HG03460 (cell line): ENCODE measurements around the gene ZDHHC23.

Experiments
- ATAC-seq: cut with Tn5 transposase; IDR thresholded peaks from one replicate; pipeline ENCODE4 v1.9.1; 2021; ENCODE audit not compliant: unreplicated experiment

The ZDHHC23 gene, protein sequence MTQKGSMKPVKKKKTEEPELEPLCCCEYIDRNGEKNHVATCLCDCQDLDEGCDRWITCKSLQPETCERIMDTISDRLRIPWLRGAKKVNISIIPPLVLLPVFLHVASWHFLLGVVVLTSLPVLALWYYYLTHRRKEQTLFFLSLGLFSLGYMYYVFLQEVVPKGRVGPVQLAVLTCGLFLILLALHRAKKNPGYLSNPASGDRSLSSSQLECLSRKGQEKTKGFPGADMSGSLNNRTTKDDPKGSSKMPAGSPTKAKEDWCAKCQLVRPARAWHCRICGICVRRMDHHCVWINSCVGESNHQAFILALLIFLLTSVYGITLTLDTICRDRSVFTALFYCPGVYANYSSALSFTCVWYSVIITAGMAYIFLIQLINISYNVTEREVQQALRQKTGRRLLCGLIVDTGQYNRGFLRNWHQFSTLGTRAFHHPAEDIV

DNA sequence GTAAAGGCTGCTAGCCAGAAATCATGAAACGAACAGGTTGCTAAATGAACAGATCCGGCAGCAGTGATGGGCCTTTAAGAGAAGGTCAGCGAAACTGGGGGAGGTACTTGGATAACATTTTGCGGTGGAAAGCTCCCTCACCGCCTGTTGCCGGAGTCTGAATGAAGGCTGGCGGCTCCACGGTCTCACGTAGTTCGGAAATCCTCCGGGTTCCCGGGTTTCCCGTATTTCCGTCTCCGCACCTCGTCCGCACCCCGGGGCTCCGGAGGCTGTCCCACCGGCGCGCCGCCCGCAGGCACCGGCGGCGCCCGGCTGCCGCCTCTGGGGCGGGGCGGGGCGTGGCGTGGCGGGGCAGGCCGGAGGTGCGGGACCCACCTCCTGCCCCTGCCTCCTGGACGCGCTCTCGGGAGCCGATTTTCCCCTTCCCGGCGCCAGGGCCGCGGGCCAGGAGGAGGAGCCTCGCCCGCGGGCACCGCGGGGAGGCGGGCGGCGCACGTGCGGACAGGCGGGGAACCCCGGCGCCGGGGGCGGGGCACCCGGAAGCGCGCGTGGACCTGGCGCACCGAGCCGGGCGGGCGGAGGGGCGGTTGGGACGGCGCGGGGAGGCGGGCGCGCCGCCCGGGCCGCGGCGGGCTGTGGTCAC, at the start of gene ZDHHC23:
Gene ZDHHC23 (plus strand): TSS at position 642 of the 643 bp plus-strand sequence. CDS start 790 bp downstream, outside the sequence.
- ATAC-seq: peak; percentile 76

DNA sequence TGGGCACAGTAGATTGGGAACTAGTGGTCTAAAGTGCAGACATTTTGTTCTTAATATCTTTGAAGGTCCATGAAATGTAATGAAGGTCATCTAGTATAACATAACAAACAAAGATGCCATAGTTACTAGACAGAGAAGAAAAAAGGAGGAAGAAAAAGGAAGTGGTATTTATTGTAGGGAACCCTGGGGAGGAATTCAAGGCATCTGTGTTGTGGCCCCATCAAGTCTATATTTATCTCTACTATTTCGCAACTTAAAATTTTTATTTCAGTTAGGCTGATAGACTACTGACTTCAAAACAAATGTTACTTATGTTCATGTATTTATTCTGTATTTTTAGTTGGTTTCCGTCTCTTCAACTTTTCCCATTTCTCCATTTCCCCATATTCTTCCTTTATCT, 48.9 kb upstream of the ZDHHC23 start:
- no peak for ATAC-seq

DNA sequence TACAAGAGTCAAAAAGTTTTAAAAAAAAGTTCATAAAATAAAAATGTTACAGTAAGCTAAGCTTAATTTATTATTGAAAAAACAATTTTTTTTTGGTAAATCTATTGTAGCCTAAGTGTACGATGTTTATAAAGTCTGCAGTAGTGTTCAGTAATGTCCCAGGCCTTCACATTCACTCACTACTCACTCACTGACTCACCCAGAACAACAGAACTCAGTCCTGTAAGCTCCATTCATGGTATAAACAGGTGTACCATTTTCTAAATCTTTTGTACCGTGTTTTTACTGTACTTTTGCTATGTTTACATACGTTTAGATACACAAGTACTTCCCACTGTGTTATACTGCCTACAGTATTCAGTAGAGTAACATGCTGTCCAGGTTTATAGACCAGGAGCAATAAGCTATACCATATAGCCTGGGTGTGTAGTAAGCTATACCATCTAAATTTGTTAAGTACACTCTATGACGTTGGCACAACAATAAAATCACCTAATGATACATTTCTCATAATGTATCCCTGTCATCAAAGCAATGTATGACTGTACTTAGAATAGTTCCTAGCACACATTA, 41.2 kb upstream of the ZDHHC23 start:
- no peak for ATAC-seq

DNA sequence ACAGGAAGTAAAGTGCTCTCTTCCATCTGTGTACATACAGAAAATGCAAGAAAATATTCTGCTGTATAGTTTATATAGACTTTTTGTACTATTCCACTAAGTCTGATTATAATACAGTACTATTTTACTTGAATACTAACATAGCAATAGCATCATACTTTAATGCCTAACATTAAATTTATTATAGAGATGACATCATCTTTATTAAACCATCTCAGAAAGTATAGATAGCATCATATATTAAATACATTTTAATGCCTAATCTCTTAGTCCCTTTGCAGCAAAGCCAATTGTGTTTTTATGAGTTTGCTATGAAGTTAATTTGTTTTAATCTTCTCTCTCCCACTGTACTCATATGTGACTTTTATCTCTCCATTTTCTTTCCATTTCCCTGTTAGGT, 39.7 kb upstream of the ZDHHC23 start:
- no peak for ATAC-seq

DNA sequence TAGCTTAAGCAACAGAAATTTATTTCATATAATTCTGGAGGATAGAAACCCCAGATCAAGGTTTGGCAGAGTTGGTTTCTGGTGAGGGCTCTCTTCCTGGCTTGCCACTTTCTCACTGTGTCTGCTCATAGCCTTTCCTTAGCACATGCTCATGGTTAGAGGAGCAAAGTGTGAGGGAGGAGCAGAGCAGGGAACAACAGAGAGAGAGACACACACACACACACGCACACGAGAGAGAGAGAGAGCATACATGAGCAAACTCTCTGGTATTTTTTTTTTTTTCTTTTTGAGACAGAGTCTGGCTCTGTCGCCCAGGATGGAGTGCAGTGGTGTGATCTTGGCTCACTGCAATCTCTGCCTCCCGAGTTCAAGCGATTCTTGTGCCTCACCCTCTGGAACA, 36.8 kb upstream of the ZDHHC23 start:
- ATAC-seq: no peak

DNA sequence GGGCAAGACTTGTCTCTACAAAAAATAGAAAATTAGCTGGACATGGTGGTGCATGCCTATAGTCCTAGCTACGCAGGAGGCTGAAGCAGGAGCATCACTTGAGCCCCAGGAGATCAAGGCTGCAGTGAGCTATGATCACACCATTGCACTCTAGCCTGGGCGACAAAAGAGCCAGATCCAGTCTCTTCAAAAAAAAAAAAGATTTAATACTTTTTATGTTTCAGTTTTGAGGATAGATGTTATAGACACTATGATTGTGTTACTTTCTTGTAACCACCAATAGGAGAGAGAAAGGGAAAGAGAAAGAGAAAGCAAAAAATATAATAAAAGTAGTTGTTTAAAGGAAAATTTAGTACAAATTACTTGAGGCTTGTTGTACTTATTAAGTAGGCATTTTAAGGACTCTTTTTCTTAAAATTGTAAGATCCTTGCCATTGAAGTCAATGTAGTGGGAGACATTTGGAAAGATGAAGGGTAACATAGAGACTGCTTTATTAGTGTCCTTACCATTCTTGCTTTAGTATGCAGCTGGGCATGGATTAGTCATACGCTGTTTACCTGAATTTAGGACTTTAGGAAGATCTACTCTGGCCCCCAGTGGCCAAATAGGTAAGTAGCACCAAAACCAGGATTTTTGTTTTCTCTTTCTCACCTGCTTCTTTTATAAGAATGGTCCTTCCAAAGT, 35.1 kb upstream of the ZDHHC23 start:
- ATAC-seq: peak; percentile 96

DNA sequence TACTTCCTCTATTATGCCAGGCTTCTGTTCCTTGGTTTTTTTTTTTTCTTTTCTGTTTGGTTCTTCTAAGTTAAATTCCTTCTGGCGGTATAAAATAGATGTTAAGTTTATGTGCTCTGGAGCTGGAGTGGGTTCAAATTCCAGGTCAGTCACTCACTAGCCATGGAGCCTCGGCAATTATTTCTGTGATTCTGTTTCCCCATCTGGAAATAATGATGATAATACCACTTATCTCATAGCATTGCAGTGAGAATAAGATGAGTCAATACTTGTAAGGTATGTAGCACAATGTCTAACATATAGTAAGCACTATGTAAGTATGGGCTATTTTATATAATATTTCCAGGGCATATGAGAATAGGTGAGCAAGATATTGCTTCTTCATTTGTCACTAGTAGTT, 33.2 kb upstream of the ZDHHC23 start:
- no peak for ATAC-seq

DNA sequence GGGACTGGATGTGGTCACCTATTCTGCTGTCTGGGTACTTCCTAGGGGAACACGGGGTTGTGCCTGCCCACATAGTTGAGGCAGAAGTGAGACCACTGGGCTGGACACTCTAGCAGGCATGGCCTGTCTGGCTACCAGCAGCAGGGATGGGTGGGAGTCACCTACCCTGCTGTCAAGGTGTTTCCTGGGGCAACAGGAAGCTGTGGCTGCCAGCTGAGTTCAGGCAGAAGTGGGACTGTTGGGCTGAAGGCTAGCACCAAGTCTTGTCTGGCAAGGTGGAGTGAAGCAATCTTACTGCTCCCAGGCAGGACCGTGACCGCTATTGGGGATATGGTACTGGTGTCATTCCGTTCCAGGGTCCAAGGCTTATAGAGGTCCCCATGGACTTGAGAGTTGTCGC, 20.3 kb upstream of the ZDHHC23 start:
- ATAC-seq: no peak

DNA sequence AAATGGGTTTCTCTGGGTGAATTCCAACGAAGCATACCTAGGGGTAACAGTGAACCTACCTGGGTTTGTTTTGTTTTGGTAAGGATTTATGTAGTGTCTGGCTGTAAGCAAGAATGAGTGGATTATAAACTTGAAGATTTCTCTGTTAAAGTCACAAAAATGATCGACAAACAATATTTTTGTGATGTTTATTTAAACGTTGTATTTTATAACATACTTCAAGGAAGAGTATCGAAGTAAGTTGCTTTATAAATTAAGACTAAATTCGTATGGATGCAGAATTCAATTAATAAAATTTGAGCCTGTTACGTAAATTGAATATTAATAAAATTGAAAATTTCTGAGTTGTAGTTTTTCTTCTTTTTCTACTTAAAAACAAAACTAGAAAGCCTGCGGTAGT, 982 bp upstream of the ZDHHC23 start:
- ATAC-seq: no peak

DNA sequence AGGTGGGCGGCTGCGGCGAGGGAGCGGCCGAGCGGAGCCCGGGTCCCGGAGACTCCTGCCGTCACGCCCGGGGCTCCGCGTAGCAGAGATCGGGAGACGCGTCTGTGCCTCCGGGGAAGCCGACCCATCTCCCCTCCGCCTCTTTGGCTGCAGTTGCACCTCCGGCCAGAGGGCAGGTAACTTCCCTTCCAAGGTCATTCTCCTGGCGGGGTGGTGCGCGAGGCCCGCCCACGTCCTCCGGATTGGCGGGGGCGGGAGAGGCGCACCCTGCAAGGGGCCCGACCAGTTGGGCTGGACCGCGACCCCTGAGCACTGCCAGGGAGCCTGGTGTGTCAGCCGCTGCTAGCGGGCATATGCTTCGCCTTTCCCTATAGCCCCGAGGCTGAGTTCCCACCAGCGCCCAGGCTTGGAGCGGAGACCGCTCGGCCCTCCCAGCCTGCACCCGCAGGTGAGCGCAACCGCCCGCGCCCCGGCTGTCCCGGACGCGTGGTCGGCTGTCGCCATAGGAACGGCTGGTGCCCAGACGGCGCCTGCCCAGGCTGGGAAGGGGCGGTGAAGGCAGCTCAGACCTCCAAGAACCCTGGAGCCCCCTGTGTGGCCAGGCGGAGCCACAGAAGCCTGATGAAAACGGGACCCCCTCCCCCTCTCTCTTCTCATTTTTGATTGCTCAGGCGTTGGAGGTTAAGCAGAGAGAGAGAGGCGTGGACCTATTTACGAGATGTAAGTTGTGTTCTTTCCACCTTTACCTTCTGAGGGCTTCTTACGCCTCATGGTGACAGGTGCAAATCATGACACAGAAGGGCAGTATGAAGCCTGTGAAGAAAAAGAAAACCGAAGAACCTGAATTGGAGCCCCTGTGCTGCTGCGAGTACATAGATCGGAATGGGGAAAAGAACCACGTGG, 453 bp downstream of the ZDHHC23 start:
- peak; percentile 43 for ATAC-seq

DNA sequence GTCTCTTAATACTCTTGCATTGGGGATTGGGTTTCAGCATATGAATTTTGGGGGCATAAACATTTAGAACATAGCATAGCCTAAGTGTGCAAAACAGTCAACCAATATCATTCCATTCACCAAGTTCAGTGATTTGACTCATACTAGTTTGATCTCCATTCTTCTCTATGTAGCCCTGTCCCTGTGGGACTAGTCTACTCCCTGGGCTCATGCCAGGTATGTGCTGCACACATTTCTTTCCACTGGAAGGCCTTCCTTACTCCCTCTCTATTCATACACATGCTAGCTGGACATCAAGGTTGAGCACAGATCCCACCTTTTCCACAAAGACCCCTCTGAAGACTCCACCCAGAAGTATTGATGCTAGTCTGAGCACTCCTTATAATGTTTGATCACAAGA, 5.1 kb downstream of the ZDHHC23 start:
- ATAC-seq: no peak

DNA sequence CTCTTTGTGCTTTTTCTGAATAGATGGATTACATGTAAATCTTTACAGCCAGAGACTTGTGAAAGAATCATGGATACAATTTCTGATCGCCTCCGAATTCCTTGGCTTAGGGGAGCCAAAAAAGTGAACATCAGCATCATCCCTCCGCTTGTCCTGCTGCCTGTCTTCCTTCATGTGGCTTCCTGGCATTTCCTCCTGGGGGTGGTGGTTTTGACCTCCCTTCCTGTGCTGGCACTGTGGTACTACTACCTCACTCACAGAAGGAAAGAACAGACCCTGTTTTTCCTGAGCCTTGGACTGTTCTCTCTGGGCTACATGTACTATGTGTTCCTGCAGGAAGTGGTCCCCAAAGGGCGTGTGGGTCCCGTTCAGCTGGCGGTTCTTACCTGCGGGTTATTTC, 5.9 kb downstream of the ZDHHC23 start:
- no peak for ATAC-seq

DNA sequence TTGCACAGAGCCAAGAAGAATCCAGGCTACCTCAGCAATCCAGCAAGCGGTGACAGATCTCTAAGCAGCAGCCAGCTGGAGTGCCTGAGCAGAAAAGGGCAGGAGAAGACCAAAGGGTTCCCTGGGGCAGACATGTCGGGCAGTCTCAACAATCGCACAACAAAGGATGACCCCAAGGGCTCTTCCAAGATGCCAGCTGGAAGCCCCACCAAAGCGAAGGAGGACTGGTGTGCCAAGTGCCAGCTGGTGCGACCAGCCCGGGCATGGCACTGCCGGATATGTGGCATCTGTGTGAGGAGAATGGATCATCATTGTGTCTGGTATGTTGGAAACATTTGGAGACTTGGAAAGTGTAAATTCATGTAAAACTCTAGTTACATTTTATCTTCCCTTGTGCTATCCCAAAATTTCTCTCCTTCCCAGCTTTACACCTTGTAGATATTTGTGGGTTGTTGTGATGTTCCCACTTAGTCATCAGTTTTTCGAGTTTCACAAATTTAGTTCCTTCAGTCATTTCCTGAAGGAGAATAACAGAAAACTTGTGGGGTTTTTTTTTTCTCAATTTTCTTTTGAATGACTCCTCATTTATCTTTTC, 6.4 kb downstream of the ZDHHC23 start:
- ATAC-seq: no peak

DNA sequence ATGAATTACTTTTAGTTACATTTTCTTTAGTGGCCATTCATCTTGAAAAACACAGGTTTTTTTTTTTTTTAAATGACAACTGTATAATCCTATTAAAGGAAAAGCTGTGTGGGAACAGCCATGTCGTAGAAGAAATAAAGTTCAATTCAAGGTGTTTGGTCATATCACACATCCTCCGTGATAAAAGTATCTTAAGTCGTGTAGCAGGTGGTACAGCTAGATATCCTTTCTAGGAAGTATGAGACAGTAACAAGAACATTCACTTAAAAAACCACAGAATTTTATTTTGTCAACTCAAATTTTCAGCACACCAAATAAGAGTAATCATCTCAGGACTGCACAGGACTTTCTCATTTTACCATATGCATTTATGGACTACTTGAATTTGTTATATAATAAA, 16.1 kb downstream of the ZDHHC23 start:
- no peak for ATAC-seq

DNA sequence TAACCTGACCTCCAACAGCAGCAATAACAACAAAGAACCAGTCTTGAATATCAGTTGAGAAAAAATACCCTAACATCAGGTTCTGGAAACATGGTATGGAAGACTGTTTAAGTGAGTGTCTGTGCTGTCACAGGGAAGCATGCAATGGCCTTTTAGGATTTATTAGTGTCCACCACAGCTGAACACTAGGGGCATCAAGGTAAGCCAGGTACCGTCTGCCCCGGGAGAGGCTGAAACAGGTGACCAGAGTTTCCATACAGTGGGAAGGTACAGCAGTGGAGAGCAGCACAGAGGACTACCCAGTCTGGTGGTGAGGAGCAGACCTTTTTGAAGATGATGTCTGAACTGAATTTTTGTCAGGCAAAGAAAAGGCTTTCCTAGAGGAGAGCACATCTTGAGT, 18.4 kb downstream of the ZDHHC23 start:
- ATAC-seq: no peak

DNA sequence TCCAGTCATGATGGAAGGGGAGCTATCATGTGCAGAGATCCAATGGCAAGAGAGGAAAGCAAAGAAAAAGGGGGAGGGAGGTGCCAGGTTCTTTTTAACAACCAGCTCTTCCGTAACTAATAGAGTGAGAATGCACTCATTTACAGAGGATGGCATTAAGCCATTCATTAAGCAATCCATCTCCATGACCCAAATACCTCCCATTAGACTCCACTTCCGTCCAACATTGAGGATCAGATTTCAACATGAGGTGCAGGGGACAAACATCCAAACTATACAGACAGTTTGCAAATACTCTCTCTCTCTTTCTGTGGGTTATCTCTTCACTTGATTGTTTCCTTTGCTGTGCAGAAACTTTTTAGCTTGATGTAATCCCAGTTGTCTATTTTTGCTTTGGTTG, 21.2 kb downstream of the ZDHHC23 start:
- no peak for ATAC-seq

DNA sequence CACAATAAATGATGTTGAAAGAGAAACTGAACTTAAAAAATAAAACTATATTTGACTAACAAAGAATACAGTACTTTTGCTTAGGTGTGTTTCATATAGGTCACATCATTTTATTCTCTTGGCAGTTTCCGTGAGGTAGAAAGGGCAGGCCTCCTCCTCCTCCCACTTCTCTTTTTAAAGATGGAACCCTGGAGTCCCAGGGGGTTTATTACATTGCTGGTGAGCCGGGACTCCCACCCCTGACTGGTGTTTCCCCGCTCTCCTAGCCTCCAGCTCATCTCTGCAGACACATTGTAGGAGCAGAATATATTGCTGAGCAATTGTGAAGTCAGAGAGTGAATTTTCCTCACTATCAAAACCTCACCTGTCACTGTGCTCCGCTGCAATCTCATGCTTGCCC, 30.0 kb downstream of the ZDHHC23 start:
- no peak for ATAC-seq

DNA sequence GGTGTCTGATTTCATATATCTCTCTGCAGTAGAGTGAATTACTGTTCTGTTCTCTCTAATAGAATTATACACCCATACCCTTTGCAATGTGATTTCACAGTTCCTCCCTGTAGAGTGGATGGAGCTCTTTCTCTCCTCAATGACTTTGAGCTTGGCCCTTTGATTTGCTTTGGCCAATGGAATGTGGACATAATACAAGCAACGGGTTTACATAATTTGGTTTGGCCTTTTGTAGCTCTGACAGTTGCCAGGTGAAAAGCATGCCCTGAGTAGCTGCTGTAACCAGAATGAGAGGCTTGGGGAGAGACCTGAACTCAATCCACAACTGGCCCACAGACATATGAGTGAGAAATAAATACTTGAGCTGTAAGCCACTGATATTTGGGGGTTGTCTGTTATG, 32.1 kb downstream of the ZDHHC23 start:
- ATAC-seq: no peak

DNA sequence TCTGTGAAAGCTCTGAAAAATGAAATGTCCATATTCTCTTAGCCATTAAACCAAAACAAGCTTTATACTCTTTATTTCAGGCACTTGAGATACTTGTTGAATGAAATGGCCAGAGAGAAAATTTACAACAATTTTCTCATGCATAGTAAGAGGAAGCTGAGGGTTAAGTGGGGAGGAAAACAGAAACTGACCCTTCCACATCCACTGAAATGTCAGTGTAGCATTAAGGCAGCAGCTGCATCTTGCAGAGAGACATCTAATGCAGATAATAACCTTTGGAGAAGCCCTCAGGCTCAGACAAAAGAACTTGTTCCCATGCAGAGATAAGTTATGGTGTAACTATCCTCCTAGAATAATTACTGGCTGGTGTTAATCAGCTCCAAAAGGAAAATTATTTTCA, 34.0 kb downstream of the ZDHHC23 start:
- ATAC-seq: no peak

DNA sequence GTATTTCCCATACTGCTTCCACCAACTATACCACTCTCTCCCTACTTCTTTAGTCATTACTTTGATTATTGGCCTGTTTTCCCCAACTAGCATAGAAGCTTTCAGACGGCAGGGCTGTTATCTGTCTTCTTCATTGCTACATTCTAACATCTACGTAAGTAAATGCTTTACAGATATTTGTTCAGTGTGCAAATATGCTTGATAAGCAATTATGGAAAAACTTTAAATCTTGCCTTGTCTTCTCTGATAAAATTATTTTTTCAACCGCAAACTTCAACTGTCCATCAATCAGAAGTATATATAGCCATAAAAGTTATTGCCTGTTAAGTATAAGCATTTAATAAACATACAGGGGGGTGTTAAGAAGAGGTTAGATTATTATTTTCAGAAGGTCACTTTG, 35.7 kb downstream of the ZDHHC23 start:
- ATAC-seq: no peak
